HG03175 (cell line): ENCODE measurements around the gene ANG.
"Not testable (repeated sequence)": the region's sequence is repeated elsewhere in the genome, so short reads cannot be mapped to it uniquely, and the experiment has no call there.

Experiments
- ATAC-seq: cut with Tn5 transposase; IDR thresholded peaks from one replicate; pipeline ENCODE4 v1.9.1; 2021; ENCODE audit warnings: mild to moderate bottlenecking, moderate library complexity; ENCODE audit not compliant: unreplicated experiment

Gene ANG

DNA sequence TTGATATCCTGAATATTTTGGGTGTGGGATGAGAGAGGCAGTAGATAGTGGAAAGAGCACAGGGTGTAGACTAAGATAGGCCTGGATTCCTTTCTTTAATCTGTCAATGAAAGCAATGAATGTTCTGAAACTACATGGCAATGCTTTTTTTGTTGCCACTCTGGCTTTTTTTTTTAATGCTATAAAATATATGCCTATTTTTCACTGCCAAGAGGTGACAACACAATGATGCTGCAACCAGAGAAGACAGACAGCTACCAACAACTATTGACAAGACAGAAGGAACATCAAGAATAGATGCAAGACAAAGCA is 9.4 kb downstream of the ANG start:
- no peak for ATAC-seq

DNA sequence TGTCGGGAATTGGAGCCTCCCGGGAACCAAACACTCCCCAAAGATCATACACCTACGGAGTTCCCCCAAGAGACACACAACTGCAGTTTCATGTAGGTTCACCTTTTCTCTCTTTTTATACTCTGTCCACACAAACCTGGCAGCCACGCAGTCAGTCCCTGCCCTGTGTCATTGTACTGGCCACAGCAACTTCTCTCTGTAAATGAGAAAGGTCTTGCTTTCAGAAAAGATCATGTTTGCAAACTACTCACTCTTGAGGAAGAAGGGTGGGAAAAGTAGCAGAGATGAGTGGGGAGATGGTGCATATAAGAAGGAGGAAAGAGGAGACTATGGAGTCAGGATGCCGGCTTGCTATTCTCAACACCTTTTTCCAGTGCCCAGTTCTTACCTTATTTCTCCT is 10.4 kb downstream of the ANG start:
- ATAC-seq, result no peak

DNA sequence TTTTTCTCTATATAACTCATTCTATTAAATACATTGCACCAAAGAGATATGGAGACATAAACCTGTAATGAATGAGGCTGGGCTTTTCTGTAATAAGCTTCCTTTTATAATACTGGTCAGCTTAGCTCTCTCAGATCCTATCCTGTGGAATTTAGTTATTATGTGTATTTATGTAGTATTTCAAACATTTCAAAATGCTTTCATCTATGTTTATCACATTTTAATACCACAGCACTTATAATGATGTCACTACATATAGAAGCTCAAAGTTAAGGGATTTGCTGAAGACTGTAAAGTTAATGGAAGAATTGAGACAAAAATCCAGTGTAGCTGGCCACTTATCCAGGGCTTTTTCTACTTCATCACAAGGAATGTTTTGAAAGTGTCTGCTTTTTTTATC is 11.4 kb downstream of the ANG start:
- ATAC-seq, result no peak

DNA sequence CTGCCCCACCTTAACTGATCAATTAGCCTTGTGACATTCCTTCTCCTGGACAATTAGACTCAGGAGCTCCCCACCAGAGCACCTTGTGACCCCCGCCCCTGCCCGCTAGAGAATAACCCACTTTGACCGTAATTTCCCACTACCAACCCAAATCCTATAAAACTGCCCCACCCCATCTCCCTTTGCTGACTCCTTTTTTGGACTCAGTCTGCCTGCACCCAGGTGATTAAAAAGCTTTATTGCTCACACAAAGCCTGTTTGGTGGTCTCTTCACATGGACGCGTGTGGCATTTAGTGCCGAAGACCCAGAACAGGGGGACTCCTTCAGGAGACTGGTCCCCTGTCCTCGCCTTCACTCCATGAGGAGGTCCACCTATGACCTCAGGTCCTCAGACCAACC is 12.4 kb downstream of the ANG start:
- ATAC-seq, result not testable (repeated sequence)

DNA sequence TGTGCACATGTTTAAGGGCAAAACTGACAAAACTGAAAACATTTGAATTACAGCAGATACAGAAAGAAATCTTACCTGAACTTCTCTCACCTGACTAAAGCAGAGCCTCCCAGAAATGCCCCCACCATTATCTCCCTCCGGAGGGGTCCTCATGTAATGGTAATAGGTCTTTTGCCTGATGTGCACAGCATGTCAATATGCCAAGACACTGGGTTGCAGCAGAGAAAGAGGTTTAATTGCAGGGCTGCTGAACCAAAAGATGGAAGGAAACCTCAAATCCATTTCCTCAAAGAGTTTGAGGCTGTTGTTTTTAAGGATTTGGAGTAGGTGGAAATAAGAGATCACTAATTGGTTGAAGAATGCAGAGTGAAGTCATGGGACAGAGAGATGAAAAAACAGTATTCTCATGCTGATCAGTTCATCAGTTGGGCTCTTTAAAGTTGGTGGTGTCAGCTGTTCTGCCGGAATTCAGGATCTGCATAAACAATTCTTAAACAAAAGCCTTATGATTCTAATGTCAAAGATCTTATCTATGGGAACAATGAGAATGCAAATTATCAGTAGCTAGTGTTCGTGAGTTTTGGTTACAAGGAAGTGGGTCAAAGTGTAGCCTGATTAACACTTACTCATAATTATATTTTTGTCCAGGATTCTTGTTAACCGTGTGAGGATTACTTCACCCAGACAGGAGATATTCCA is 18.2 kb downstream of the ANG start:
- ATAC-seq, result no peak

DNA sequence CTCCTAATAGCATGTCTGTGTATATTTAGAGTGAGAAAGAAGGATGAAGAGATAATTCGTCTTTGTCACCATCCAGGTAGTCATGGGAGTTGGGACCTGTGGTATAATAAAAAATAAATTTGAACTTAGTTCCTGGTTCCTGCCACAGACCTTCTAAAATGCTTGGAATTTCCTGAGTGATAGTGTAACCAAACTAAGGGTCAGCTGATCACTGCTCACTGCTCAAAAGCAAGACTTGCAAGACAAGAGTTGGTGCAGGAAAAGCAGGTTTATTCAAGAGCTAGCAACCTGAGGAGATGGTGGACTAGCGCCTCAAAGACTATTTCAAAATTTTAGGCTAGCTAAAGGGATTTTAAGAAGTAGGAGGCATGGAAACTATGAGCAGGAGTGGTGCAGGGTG is 19.1 kb downstream of the ANG start:
- no peak for ATAC-seq

DNA sequence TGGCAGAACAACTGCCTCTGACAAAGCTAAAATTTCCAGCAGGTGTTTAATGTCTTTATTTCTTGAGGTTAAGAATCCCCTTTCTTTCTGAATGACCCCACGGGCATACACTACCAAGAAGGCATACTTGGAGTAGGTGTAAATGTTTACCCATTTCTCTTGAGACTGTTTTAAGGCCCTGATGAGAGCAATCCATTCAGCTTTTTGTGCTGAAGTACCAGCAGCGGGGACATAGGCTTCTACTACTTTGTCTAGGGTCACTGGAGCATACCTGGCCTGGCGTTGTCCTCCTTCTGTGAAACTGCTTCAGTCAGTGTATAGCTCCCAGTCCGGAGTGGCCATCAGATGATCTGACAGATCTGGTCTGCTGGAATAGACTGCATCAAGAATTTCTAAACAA is 22.7 kb downstream of the ANG start:
- ATAC-seq, result no peak

DNA sequence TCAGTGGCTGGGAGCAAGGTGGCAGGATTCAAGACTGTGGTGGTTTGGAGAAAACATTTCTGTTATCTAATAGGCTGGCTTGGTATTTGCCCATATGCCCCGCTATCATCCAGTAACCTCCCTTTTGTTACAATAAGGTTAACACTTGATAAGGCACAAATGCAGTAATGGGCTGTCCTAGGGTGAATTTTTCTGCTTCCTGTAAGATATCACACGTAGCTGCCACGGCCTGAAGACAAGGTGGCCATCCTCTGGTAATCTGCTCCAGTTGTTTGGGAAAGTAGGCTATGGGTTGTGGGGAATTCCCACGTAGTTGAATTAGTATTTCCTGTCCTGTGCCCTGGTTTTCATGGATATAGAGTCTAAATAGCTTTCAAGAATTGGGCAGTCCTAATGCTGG is 23.1 kb downstream of the ANG start:
- no peak for ATAC-seq

DNA sequence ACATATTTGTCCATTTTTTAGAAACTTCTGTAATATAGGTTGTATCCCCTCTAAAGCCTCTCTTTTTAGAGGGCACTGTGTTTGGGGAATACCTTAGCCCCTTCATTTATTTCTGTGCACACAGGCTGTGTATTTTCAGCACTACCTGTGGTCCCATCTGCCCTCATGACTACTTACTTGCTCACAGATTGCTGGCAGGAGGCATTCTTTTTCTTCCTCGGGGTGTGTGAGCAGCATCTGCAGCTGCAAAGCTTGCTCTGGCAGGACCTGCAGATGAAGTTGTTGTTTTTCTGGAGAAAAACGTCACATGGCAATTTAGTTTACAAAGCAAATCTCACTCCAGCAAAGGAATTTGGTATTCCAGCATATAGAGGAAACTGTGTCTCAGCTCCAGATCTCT is 24.3 kb downstream of the ANG start:
- no peak for ATAC-seq

DNA sequence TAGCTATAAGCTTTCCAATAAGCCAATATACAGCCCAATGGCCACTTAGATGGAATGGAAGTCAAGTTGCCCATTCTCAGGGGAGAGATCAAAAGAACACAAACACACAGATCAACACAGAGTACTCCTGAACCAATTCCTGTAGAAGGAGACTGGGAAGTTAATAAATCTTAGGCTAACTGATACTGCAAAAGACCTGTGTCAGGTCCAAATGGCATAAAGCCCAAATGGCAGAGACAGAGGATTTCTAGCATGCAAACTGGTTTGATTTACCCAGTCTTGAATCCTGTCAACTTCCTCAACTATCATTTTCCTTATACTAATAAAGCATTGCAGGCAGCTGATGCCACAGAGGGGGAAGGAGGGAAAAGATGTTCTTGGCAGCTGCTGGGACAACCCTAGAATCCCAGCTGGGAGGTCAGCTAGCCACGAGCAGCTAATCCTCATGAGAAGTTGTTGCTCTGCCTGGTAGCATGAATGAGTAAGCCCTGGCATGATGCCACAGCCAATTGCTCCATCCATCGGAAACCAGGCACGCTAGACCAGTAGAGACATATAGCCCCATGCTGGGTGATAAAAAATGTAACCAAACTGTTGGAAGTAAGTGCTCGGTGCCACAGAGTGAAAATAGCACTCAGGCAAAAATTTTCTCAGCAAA is 26.2 kb downstream of the ANG start:
- no peak for ATAC-seq

DNA sequence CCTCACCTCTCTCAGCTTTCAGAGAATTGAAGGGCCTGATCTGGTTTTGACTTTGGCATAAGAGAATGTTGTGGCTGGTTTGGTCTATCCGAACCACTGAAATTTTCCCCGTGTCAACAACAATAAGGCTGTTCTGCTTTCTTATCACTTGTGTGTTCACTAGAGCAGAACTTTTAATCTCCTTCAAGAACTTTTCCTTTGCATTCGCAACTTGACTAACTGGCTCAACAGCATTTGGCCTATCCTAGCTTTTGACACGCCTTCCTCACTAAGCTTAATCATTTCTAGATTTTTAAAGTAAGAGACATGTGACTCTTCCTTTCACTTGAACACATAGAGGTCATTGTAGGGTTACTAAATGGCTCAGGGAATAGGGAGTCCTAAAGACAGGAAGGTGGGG is 31.2 kb downstream of the ANG start:
- ATAC-seq, result no peak

DNA sequence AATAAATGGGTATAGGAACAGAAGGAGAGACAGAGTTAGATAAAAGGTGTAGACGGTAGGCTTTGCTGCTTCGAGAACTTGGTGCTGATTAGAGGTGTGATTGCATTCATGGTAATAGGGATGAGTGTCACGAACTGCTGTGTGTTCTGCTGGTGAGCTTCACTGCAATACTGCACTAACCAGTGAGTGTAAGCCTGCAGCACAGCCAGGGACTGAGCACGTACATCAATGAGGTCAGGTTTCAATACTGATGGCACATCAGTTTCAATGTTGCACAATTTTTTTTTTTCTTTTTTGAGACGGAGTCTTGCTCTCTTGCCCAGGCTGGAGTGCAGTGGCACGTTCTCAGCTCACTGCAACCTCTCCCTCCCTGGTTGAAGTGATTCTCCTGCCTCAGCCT is 32.2 kb downstream of the ANG start:
- no peak for ATAC-seq

DNA sequence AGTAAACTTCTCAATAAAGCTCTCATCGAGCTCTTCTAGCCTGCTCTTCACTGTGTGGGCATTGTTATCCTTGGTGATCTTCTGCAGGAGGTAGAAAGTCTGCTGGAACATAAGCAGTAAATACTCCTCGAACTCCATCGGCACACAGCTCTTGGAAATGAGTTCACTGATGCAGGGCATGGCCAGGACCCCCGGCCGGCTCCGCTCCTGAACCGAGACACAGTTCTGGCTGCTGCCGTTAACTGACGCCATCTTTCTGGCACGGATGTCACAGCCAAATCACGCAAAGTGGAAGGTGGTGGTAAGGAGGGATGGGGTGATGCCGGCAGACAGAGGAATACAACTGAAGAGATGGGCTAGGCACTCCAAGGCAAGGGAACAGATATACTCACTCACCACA is 33.5 kb downstream of the ANG start:
- ATAC-seq, result no peak

DNA sequence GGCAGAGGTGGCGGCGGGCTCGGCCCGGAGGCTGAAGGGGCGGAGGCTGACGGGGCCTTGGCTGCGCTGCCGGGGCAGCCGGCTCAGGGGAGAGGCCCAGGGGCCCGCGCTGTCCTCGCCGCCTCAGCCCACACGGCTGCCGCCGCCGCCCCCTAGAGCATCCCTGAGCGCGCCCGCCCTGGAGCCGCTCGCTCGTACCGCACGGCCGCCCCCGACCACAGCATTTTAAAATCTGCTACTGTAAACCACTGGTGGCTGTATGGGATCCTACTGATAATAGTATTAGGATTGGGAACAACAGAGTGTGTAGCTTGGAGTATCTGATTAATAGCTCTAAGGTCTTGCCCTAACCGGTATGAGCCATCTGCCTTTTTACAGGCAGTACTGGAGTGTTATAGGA is 34.9 kb downstream of the ANG start:
- ATAC-seq, result no peak

DNA sequence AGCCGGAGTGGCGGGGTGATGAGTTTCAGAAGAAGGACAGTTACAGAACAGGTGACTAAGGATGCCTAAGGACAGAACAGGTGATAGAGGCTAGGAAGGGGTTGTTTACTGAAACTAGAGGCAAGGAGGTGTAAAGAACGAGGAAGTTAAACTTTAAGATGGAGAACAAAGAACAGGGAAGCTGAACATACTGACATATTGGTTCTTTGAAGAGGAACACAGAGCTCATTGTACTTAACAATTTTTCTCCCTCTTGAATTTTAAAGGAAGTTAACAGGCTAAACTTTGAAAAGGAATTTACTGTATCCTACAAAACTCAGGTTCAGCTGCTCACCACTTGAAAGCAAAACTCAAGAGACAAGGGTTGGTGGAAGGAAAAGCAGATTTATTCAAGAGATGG is 37.6 kb downstream of the ANG start:
- ATAC-seq, result not testable (repeated sequence)

DNA sequence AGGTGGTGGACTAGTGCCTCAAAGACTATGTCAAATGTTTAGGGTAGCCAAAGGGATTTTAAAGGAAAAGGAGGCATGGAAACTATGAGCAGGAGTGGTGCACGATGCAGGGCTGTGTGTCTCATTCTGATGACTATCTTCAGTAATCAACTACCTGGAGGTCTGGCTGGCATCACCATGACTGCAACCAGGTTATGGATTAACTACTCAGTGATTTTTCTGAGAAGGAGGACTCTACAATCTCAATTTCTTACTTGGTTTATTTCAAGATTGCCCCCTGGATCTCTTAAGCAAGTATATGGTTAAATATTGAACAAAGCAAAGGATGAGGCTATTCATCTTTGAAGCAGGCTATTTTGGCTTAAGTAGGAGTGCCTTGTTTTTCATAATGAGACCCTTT is 38.0 kb downstream of the ANG start:
- ATAC-seq, result no peak

DNA sequence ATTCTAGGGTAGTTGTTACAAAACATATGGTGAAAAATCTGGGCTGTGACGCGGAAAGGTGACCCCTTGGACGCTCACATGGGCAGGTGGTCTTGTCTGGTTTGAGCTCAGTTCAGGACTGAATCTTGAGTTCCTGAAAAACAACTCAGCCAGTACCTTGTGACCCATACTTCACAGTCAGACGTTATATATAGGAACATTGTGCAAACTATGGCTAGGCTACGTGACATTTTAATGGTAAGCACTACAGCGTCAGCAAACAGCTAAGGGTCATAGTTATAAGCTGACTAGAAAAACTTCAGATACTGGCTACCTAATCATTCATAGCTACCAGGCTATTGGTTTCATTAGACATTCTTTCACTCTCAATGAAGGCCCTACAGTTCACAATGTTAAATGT is 42.3 kb downstream of the ANG start:
- ATAC-seq, result no peak

DNA sequence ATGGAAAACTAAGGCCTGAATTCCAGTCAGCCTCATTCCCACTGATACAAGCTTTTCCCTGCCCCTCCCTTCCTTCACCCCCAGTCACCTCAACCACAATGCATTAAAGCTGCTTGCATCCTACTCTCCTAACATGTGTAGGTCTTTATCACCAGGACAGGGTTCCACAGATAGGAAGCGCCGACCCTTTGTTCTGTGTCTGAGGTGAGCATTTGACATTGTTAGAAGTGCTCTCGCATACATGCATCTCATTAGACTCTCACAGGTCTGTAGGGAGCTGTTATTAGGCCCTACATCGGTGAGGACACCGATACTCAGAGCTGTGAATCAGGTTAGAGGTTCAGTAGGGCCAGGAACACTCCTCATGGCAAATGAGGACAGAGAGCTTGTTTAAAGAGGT is 43.9 kb downstream of the ANG start:
- no peak for ATAC-seq

DNA sequence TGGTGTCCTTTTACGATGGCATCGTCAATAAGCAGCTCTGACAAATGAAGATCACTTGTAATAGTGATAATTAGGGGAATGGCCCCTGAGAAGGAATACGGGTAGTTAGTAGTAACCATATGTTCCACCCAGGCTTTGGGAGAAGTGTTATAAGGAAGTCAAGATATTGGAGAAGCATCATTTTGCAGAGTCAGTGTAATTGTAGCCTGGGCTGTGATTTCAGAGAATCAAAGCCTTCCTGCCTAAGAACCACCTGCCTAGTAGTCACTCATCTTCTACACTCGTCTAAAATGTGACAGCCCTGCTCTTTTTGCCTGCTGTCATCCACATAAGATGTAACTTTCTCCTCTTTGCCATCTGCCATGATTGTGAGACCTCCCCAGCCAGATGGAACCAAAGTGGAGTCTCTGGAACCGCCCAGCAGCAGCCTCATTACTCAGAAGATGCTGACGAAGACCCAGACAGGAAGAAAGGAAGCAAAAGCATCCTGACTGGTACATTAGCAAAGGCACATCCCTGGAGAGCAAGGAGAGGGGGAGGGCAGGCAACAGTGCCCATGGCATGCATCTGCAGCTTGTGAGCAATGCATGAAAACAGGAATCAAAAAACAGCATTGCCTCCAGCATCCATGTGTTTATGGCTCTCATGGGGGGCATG is 44.5 kb downstream of the ANG start:
- ATAC-seq, result no peak

DNA sequence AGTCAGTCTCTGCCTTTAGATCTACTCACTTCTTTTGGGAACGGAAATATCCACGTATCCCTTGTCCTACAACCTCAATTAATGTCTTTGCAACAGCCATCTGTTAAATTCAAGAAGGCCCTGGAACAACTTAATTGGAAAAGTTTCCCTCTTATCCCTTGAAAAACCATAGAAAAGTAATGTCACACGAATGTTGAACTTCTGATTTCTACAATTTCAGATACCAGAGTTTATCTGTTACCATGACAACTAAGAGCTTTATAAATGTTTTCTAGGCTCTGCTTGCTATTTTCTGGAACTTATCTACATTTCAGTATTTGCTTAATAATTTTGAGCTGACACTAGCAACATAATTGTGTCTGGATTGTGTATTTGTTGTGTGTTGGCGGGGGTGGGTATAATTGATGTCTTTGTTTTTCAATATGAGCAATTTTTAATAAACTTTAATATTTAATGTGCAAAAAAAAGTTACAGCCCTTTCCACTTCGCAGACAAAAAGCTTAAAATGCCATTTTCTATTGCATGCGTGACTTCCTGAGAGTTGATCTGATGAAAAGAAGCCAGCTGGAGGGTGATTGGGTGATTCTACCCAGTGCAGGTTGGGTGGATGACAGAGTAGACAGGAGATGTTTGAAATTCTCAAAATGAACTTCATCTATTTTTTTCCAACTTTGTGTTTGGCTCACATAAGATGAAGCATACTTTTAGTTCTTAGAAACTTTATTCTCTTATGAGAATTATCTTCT is 45.3 kb downstream of the ANG start:
- no peak for ATAC-seq

DNA sequence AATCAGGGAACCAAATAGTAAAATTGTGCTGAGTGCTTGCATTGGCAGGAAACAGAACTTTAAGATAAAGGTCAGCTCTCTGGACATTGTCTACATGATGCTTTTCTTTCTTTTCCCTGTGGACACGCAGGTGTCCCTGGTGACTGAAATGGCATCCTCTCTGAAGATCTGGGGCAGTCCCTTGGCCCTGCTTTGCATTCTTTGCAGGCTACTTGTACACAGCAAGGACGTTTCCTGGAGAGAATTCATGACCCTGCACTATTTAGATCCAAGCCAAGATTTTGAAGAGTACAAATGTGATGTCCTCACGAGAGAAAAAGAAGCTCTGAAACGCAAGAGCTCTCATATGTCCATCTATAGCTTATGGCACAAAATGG is 45.9 kb downstream of the ANG start:
- no peak for ATAC-seq

DNA sequence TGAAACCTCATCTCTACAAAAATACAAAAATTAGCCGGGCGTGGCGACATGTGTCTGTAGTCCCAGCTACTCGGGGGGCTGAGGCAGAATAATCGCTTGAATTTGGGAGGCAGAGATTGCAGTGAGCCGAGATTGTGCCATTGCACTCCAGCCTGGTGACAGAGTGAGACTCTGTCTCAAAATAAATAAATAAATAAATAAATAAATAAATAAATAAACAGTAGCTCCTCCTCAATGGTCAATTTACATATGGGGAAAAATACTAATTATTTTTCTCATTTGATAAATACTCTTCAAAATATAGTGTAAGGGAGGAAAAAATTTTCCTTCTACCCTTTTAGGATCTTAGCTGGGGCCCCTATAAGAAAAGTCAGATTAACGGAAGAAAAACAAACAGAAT is 49.7 kb downstream of the ANG start:
- not testable (repeated sequence) for ATAC-seq
